NOMO-1 treated with dmso at 0.1 percent for 144 hours (cell line): Measurements from ENCODE around the gene SPATS2L.

Source experiments
- DNase-seq: peaks from one replicate; lab custom pipeline; 2025; ENCODE audit not compliant: unreplicated experiment; lab: John Stamatoyannopoulos, UW

The SPATS2L gene

DNA sequence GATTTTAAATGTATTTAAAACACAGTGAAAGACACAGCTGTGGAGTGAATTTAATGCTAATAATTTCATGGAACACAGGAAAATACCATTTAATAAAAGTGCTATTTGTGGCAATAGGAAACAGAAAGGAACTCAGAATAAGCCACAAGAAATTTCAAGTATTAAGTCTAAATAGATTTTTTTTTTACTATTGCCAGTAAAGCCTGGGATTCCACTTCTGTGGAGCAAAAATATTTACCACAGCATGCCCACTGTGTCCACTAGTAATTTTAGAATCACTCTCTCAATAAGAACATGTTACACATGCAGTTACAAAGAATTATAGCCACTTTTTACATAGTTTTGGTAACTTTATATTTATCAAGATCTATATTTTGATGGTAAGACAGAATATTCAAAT lies 186.2 kb downstream of the SPATS2L start:
- DNase-seq, result no peak

DNA sequence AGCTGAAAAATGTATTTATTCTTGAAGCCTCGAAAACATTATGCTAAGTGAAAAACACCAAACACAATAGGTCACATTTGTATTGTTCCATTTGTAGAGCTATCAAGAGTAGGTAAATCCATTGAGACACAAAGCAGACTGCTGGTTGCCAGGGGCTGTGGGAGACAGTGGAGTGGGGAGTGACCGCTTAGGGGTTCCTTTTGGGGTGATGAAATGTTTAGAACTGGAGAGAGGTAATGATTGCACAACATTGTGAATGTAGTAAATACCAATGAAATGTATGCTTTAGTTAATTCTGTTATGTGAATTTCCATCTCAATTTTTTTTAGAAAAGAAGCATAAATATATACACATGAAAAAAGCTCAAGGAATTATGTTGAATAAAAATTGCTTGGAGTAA lies 187.6 kb downstream of the SPATS2L start:
- DNase-seq, result no peak

DNA sequence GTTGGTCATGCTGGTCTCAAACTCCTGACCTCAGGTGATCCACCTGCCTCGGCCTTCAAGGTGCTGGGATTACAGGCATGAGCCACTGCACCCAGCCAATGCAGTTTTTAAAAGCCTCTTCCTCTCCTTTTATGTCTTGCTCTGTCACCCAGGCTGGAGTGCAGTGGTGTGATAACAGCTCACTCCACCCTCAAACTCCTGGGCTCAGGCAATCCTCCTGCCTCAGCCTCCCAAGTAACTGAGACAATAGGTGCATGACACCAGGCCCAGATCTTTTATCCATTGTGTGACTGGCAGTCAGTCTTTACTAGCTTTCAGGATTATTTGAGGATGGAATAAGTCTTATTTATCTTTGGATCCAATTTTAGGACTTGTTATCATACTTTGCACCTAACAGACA lies 190.2 kb downstream of the SPATS2L start:
- DNase-seq, result no peak

DNA sequence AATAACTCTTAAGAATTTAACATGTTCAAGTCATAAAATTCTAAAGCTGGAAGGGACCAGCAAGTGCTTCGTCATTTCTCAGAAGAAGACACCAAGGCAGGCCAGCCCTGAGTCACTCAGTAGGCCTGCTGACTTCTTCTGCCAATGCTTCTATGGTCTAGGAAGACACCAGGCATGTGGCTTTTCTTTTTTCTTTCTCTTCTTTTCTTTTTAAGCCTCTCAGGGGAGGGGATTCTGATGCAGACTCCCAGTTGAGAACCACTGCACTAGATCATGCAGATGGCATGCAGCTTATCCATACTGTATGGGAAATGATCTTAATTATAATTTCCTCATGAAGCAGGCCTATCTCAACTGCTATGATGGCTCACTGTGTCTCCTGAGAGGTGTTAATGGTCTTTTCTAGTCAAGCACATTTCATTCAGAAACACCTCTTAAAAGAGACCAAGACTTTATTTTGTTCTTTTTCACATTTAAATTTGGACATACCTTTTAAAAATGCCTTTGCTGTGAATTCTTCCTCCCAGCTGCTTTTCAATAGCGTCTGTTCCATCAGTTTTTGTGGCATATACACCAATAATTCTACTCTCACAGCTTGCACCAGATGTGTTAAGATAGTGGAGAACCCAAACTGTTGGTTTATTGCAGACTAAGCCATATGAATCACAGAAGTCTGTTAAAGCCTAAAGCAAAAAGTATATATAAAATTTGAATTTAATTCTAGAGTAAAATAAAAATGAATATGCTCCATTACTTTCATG lies 192.1 kb downstream of the SPATS2L start:
- no peak for DNase-seq

DNA sequence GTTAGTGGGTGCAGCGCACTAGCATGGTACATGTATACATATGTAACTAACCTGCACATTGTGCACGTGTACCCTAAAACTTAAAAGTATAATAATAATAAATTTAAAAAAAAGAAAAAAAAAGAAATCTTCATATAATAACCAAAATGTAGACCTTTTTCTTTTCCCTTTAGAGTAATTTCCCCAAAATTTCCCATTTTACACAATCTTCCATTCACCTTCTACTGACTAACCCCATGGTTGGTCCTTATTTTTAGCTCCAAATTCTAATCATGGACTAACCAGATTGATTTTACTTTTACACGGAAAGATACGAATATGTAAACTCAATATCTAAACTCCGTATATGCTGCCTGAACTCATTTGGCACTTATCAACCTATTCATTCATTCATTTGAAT lies 195.7 kb downstream of the SPATS2L start:
- DNase-seq, result no peak

DNA sequence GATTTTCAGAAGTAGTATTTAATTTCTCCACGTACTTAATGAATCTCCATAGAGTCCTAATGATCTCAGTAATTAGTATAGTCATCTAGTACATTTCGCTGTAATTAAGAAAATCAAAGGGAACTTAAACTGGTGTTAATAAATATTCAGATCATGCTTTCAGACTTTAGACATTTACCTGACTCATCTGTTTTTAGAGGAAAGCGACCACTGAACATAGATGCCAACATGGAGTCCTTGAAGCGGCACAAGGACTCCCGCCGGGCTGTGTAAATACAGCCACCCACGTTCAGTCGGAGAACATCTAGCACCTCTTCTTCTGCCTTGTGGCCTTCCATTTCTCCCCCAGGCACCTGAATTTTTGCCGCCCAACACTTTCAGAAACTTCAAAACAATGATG lies 200.2 kb downstream of the SPATS2L start:
- DNase-seq, result no peak

DNA sequence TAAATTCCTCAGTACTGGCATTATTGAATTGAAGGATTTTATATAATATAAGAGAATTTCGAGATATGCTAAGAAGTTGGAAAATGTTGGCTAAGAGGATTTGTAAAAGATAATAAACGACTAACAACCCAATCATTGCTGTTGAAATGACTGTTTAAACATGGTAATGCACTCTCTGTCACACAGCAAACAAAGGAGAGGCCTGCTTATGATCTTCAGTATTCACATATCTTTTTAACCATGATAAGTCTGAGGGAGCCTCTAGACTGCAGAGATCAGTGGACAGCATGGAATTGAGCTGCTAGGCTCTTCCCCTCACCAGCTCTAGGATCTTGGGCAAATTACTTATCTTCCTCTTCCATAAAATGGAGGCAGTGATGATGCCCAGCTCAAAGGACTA lies 200.7 kb downstream of the SPATS2L start:
- no peak for DNase-seq

DNA sequence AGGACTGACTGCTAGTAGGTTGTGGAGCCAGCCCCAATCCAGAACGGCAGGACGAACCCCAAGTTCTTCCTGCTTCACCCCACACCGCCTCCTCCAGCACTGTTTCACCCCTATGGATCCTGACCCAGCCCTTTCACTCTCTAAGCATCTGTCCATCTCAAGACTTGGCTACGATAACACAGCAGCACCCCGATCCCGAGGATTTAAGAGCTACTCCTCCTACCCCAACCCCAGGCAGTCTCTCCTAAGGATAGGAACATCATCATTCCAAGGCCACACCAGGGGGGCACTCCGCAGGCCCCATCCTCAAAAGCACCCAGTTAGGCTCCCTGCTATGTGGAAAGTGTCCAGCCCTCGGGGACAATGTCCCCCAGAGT lies 202.7 kb downstream of the SPATS2L start:
- DNase-seq, result no peak

DNA sequence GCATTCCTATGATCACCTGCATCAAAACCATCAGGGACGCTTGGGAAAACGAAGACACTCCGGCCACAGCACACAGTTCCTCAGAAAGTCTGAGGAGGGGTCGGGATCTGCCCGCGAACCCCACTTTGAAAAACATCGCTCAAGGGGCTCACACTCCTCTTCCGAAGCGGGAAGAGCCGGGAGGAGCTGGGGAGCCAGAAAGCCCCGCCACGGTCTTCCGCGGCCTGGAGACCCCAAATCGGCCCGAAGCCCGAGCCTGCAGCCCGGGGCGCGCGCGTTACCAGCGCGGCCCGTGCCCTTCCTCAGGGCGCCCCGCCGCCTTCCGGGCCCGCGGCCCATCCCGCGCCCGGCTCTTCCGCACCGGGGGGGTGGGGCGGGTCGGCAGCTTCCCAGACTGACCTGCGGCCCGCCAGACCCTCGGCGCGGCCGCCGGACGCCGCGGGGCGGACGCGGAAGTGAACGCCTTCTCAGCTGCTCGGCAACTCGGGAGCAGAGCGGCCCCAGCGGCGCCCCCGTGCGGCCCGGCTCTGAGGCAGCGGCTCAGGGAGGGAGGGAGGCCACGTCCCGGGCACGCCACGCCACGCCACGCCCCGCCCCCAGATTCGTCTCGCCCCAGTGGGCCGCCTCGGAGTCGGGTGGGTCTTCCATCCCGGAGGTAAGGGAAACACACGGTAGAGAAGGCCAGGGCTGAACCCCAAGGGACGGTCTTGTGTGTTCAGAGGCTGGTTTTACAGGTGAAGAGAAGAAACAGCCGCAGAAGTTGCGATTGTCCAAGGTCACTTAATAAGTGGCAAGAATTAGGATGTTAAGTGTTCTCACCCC lies 203.3 kb downstream of the SPATS2L start, which contains the start of gene KCTD18:
TSS of gene KCTD18 (minus strand) at position 457 of the 822 bp plus-strand sequence. CDS start 3,052 bp downstream, outside the sequence.
- DNase-seq, result peak; percentile 93

DNA sequence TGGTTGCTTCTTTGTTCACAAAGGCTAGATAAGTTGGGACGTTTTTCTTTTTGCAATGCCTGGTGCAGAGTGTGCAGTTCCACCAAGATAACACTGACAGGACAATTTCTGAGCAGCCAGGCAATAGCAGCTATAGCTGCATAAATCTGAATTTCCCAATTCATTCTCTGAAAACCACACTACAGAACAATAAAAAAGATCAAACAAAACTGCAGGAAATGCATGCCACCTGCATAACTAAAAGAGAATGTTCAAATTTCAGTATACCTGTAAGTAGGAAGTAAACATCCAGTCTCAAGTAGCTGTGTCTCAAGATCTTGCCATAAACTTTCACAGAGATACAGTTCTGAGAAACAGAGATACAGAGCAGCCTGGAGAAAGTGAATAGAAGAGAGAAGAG lies 208.7 kb downstream of the SPATS2L start:
- DNase-seq, result no peak

DNA sequence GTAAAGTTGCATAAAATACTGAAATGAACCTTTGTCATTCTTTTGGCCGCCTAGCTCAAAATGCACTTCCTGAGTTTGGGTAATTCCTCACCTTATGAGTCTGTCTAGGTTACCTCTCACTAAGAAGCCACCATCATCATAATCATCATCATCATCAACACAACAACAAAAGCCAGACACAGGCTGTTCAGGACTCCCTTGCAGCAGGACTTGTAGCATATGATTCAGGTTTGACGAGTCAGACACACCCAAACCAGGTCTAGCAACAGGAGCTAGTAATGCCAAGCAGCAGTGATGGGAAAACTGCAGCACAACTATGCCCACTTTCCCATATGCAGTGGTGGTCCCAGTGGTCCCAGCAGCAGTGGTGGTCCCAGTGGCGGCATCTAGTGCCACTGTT lies 216.7 kb downstream of the SPATS2L start:
- no peak for DNase-seq

DNA sequence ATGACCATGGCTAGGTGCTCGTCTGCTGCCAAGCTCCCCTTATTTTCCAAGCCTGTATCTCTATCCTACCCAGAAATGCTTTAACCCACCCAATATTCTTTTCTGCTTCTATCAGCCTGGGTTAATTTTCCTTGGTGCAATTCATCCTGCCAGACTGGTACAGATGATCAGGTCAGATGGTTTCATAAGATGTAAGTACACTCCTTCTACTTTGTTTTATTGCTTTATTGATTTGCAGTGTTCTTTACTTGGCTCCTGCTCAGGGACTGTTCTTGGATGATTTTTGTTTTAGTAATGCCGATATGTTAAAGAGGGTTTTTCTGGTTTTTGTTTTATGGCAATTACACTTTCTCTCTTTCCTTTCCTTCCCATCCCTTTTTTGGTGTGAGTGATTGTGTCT lies 217.1 kb downstream of the SPATS2L start:
- DNase-seq, result no peak

DNA sequence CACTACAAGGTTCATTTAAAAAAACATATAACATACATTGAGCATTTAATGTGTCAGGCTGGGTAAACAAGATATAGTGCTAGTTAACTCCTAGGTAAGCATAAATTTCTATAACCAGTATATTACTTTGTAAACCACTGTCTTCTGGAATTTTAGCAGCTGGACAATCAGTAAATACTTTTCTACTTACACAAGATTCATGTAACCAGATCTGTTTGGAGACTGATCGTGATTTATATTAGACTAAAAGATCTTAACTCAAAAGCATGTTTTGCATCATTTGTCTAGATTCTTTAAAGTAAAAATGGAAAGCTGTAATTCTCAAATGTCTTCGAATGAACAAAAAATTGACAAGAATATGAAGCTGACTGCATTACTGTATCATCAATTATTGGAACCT lies 218.6 kb downstream of the SPATS2L start:
- no peak for DNase-seq

DNA sequence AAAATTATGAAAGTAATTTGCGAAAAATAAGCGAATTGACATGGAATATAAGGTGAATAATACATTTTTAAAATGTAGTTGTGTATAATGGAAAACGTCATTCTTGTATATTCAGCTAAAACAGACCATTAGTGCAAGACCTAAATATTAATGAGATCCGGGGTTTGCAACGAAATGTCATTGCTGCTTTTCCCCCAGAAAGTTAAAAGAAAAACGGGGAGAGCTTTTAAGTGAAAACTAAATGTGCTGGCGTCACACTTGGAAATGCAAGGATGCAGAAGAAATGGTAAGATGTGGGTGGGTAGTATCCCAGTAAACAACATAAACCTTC lies 219.0 kb downstream of the SPATS2L start:
- DNase-seq, result no peak

DNA sequence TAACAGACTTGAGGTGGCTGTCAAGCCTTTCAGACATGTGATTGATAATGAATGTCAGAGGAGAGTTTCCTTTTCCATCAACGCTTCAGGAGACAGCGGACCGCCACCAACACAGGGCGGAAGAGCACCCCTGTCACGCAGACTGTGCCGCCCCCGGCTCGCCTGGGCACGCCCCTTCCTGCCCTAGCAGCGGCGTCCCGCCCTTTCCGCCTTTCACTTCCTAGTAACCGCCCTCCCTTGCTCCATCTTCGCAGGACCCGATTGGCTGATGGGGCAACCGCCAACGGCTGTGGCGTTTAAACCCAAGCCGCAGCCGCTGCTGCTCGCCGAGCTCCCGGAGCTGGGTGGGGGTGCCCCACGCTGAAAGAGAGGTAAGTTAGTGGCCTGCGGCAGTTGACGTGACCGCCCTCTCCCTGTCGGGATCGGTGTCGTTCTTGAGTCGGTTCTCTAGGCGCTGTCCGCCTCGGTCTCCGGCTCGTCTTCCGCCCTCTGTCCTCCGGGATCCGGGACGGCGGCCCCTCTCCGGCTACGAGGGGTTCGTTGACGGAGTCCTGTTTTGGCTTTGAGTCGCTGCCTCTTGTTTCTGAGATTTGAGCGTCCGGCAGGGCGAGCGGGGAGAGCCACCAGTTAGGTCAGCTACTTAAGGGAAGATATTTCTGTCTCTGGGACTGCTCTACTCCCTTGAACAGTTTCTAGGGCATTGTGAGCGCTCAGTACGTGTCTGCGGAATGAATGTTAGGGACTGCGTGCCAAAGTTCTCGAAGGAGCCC lies 219.6 kb downstream of the SPATS2L start, which contains the start of gene SGO2:
TSS of gene SGO2 (plus strand) at position 326 of the 770 bp plus-strand sequence. CDS start 6,769 bp downstream, outside the sequence.
- DNase-seq, result peak; percentile 98

DNA sequence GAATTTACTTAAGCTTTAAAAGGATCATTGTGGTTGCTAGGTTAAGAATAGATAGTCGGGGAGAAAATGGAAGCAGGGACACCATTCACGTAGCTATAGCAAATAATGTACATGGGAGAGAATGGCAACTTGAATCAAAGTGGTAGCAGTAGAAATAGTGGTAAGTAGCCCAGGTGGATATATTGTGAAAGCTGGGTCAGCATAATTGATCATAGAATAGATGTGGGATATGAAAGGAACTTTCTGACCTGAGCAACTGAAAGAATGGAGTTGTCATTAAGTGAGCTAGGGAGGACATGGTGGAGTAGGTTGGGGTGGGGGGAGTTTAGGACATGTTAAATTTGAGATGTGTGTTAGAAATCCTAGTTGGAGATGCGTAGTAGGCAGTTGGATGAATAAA lies 221.7 kb downstream of the SPATS2L start:
- DNase-seq, result no peak
